CD4-positive, alpha-beta T cell (primary cell): ENCODE measurements around the gene TRAPPC6A. TPM values are rescaled to one million over a fixed set of nuclear protein-coding genes. Genes with fewer than 3 reads are reported as not detected.
A peak's percentile ranks its signal among the peaks of the same experiment; 100 is the strongest.

Experiments
- ATAC-seq: fragments of 200-7000 bp; cut with Tn5 transposase; one replicate; pipeline ENCODE4 v1.10.0; 2022; ENCODE audit warnings: mild to moderate bottlenecking; ENCODE audit not compliant: poor library complexity
- CTCF ChIA-PET: fragments of 350-600 bp; sonication (Branson Sonifier 250); formaldehyde crosslinking; loops from one replicate; lab custom pipeline; 2021; ENCODE audit warnings: antibody characterized with exemption, inconsistent platforms; lab: Charles Lee
- POLR2A ChIA-PET: fragments of 350-600 bp; sonication (Branson Sonifier 250); formaldehyde crosslinking; loops from one replicate; lab custom pipeline; 2021; ENCODE audit warnings: antibody characterized with exemption, inconsistent platforms; lab: Charles Lee
- DNase-seq, 14 experiments: peaks; one replicate each; pipeline ENCODE4 v3.0.0-alpha.2; 2013 to 2020; ENCODE audit warnings: mixed read lengths in 2 of 14
- H3K27ac ChIP-seq, 2 donors: one replicate each; pipeline versions ENCODE4 v1.5.1 to v1.7.0; 2013; ENCODE audit warnings: low read length in 2 of 2, low read depth in 1 of 2, mild to moderate bottlenecking in 1 of 2
- H3K27me3 ChIP-seq, 2 experiments: 1 replicate in 1 of 2; 2 replicates in 1 of 2; pipeline versions ENCODE4 v1.6.1 to v1.7.0; 2013; ENCODE audit warnings: low read length in 2 of 2, control low read depth in 1 of 2, mild to moderate bottlenecking in 1 of 2, moderate library complexity in 1 of 2; ENCODE audit not compliant: insufficient read depth in 2 of 2, control insufficient read depth in 1 of 2
- H3K36me3 ChIP-seq: one replicate; pipeline ENCODE4 v1.6.1; 2013; ENCODE audit warnings: low read length, control low read depth; ENCODE audit not compliant: insufficient read depth
- H3K4me1 ChIP-seq: one replicate; pipeline ENCODE4 v1.6.1; 2013; ENCODE audit warnings: low read length, control low read depth; ENCODE audit not compliant: insufficient read depth
- H3K4me3 ChIP-seq: one replicate; pipeline ENCODE4 v1.5.1; 2013; ENCODE audit warnings: mild to moderate bottlenecking, low read length, moderate library complexity
- H3K9me3 ChIP-seq, 2 experiments: 1 replicate in 1 of 2; 2 replicates in 1 of 2; pipeline versions ENCODE4 v1.6.1 to v1.7.0; 2013; ENCODE audit warnings: low read length in 2 of 2, mild to moderate bottlenecking in 2 of 2, control low read depth in 1 of 2, moderate library complexity in 1 of 2; ENCODE audit not compliant: control insufficient read depth in 1 of 2, insufficient read depth in 1 of 2
- H3K27ac Mint-ChIP-seq: one replicate; pipeline ENCODE4 v1.8.0; 2020; ENCODE audit warnings: mixed read lengths
- H3K27me3 Mint-ChIP-seq: one replicate; pipeline ENCODE4 v1.8.0; 2021; ENCODE audit warnings: mixed read lengths
- H3K36me3 Mint-ChIP-seq: one replicate; pipeline ENCODE4 v1.8.0; 2021; ENCODE audit warnings: low read depth, mixed read lengths
- H3K4me1 Mint-ChIP-seq: one replicate; pipeline ENCODE4 v1.8.0; 2021; ENCODE audit warnings: low read depth, mixed read lengths
- H3K4me3 Mint-ChIP-seq: one replicate; pipeline ENCODE4 v1.8.0; 2020; ENCODE audit warnings: mild to moderate bottlenecking, mixed read lengths
- H3K9me3 Mint-ChIP-seq: one replicate; pipeline ENCODE4 v1.8.0; 2020; ENCODE audit warnings: mixed read lengths
- CTCF ChIP-seq: fragments of 200-600 bp; IDR thresholded peaks from one replicate; pipeline ENCODE4 v1.8.0; 2022; ENCODE audit warnings: antibody characterized with exemption, mild to moderate bottlenecking
- intact Hi-C, 2 experiments: fragments of 100-400 bp; cut with DNase I in 1 of 2; cut with micrococcal nuclease in 1 of 2; formaldehyde crosslinking; loops; one replicate each; pipeline versions ENCODE4 v1.15.1 to v1.9.0; 2023 to 2025; cut with DNase I, micrococcal nuclease
- total RNA-seq, 174 experiments: library from RNA in 2 of 174; stranded (reverse) in 2 of 174; gene quantifications; one replicate each; pipeline ENCODE4 v1.2.3 and lab custom pipeline; 2021 to 2026

Gene TRAPPC6A
- total RNA-seq, 2 experiments from 2014 or later: 32.0 to 38.8 TPM

- H3K27ac ChIP-seq: no peak overlapping the region
- H3K9me3 Mint-ChIP-seq: no peaks in the 10 kb centered on the region
- H3K9me3 ChIP-seq: peaks cover 0 to 22% of the 10 kb centered on the region in 2 experiments
- no peak overlapping the region for H3K27ac Mint-ChIP-seq
- H3K4me3 Mint-ChIP-seq: peak overlapping the region; percentile 20
- no peak for ATAC-seq
- H3K36me3 ChIP-seq: peaks cover 9% of the 10 kb centered on the region
- peaks cover 0 to 6% of the 10 kb centered on the region in 2 experiments for H3K27me3 ChIP-seq
- DNase-seq: no peak
- intact Hi-C loops: no loop called here
- H3K4me1 ChIP-seq: peaks cover 38% of the 10 kb centered on the region
- no peak overlapping the region for H3K4me3 ChIP-seq
- TF ChIP-seq CTCF: no peak
- CTCF ChIA-PET: no interaction called here
- POLR2A ChIA-PET: interaction anchor here (1.1 kb wide), 1 partner anchor 28 kb away, joined by 7 read pairs; the partner anchor contains the start of genes BLOC1S3 and TRAPPC6A
- peaks cover 21% of the 10 kb centered on the region for H3K4me1 Mint-ChIP-seq
- H3K27me3 Mint-ChIP-seq: peaks cover 17% of the 10 kb centered on the region
- no peaks in the 10 kb centered on the region for H3K36me3 Mint-ChIP-seq
These were observed 27.9 kb downstream of the TRAPPC6A start for GRCh38 chr19:45150180-45150579.

- no peak overlapping the region for H3K27ac ChIP-seq
- peaks cover 13% of the 10 kb centered on the region for H3K36me3 ChIP-seq
- DNase-seq: no peak
- H3K9me3 ChIP-seq: peaks cover 0 to 22% of the 10 kb centered on the region in 2 experiments
- Mint-ChIP-seq H3K4me3 (peak overlapping the region; percentile 45), H3K27ac (peak overlapping the region; percentile 45), H3K27me3 (peaks cover 12% of the 10 kb centered on the region), H3K9me3 (no peaks in the 10 kb centered on the region), H3K4me1 (peaks cover 18% of the 10 kb centered on the region), H3K36me3 (no peaks in the 10 kb centered on the region)
- no peak overlapping the region for H3K4me3 ChIP-seq
- ChIA-PET POLR2A (interaction anchor here (0.9 kb wide), 1 partner anchor 57 kb away, joined by 3 read pairs; no protein-coding TSS in a partner anchor), CTCF (interaction anchor here (1.9 kb wide), 1 partner anchor 13 kb away, joined by 5 read pairs; no protein-coding TSS in a partner anchor)
- intact Hi-C loops: no loop called here
- peaks cover 34% of the 10 kb centered on the region for H3K4me1 ChIP-seq
- ATAC-seq: no peak
- TF ChIP-seq CTCF: no peak
- H3K27me3 ChIP-seq: peaks cover 0 to 4% of the 10 kb centered on the region in 2 experiments
These were observed 28.9 kb downstream of the TRAPPC6A start for GRCh38 chr19:45149129-45149528.

GRCh38 chr19:45147835-45148676 lies 30.0 kb downstream of the TRAPPC6A start:
- Mint-ChIP-seq H3K9me3 (no peaks in the 10 kb centered on the region), H3K4me3 (no peak overlapping the region), H3K4me1 (peaks cover 13% of the 10 kb centered on the region), H3K27ac (no peak overlapping the region), H3K27me3 (peaks cover 8% of the 10 kb centered on the region), H3K36me3 (peaks cover under 1% of the 10 kb centered on the region)
- Histone ChIP-seq H3K27me3 (no peaks in the 10 kb centered on the region), H3K4me3 (no peak overlapping the region), H3K36me3 (peaks cover 15% of the 10 kb centered on the region), H3K9me3 (peaks cover 0 to 13% of the 10 kb centered on the region in 2 experiments), H3K4me1 (peaks cover 24% of the 10 kb centered on the region), H3K27ac (no peak overlapping the region)
- intact Hi-C loops: no loop called here
- ChIA-PET POLR2A (no interaction called here), CTCF (interaction anchor here (1.9 kb wide), 1 partner anchor 12 kb away, joined by 5 read pairs; no protein-coding TSS in a partner anchor)
- TF ChIP-seq CTCF: no peak
- ATAC-seq: no peak
- no peak for DNase-seq
